D341Med (cell line): Measurements from ENCODE around the gene B4GALT1.
"Not testable (repeated sequence)": the region's sequence is repeated elsewhere in the genome, so short reads cannot be mapped to it uniquely, and the experiment has no call there.

Experiments used
- DNase-seq: peaks from one replicate; pipeline ENCODE4 v3.0.0; 2012; ENCODE audit warnings: low spot score

Gene B4GALT1

DNA sequence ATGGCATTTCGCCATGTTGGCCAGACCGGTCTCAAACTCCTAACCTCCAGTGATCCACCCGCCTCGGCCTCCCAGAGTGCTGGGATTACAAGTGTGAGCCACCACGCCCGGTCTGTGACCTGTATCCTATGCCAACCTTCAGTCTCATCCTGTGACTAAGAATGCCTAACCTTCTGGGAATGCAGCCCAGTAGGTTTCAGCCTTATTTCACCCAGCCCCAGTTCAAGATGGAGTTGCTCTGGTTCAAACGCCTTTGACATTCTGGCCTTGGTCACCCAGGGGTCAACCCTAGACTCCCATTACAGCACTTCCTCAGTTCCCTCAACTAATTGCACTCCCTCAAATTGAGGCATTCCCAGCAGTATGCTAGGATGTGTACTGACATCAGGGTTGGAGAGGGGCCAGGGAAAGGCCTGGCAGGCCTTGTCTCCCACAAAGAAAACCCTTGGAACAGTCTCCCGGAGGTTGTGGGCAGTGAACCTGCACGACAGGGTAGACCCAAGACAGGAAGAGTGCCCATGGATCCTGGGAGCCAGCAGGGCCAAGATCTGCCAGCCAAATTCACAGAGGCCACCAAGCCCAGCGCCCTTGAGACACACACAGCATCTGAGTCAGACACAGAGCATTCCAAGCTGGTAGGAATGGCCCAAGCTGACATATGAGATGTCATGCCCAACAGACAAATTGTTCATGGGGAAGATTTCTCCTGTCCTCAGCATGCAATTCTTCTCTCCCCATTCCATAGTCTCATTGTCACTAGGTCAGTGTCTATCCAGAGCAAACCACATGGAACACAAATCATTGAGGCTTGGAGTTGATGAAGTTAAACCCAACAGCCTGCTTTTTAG lies 65.8 kb downstream of the B4GALT1 start:
- DNase-seq: no peak

DNA sequence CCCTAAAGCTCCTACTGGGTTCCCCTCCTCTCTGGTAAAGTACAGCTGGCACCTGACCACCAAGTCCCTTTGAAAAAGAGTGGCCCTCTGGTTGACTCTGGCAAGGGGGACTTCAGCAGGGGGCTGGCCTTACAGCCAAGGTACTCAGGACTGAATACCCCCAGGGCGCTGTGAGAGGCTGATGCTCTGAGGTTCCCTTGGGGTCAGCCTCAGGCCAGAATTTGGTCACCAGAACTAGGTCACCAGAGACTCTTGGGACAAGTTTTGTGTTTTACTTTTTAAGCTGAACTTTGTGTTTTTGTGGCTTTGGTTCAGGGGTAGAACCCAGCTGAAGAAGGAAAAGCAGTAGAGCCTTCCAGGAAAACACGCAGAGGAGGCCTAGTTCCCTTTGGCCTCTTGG lies 67.4 kb downstream of the B4GALT1 start:
- no peak for DNase-seq

DNA sequence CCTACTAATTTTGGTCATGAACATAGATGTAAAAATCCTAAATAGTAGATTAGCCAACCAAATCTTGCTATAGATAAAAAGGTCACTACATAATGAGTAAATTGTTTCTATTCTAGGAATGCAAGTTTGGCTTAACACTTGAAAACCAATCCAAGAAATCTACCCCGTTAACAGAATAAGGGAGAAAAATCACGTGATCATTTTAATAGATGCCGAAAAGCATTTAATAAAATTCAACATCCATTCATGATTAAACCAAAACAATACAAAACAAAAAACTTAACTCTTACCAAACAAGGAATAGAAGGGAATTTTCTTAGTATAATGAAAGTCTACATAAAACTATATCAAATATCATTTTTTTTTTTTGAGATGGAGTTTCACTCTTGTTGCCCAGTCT lies 69.9 kb downstream of the B4GALT1 start:
- DNase-seq: no peak

DNA sequence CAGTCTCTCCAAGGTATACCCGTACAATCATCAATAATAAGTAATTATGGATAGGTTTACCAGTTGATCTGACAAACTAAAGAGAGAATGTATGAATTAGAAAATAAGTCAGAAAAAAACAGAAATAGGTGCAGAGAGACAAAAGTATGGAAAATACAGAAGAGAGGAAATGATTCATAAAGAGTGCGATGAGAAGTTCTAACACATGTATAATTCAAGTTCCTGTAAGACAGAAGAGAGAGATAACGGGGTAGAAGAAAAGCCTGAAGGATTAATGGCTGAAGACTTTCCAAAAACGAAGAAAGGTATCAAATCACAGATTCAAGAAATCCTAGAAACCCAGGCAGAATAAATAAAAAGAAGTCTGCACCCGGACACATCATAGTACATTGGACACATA lies 74.5 kb downstream of the B4GALT1 start:
- no peak for DNase-seq

DNA sequence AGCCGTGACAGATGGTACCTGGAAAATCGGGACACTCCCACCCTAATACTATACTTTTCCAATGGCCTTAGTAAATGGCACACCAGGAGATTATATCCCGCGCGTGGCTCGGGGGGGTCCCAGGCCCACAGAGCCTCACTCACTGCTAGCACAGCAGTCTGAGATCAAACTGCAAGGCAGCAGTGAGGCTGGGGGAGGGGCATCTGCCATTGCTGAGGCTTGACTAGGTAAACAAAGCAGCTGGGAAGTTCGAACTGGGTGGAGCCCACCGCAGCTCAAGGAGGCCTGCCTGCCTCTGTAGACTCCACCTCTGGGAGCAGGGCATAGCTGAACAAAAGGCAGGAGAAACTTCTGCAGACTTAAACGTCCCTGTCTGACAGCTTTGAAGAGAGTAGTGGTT lies 81.5 kb downstream of the B4GALT1 start:
- not testable (repeated sequence) for DNase-seq

DNA sequence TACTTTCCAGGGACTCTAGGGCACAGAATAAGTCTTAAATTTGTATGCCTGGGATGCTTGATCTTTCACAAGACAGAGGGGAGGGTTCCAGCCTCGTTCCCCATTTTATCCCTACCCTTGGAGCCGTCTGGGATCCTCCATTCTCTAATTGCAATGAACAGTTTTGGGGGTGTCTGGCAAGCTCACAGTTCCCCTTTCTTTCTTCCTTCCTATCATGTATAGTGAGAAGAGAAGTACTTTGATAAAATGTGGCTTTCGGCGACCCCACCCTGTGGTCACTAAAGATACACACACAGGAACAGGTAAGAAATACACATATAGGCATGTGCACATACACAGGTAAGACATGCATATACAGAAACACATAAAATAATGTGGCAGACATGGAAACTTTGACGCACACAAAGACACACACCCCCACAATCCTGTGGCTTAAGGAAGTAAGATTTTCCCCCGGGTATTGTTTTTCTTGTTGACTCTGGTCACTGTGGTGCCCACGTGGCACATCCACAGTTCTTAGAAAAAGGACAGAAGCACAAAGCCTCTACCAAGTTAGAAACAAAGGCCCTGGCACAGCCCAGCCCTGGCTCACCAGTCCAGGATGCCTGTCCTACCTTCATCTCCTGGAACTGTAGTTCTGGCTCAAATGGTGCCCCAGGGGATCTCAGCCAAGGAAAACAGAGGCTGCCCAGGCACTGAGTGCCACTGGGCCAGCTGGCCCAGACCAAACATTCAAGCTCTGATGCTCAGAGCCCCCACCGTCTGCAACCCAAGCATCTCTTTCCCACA lies 84.4 kb downstream of the B4GALT1 start:
- no peak for DNase-seq

DNA sequence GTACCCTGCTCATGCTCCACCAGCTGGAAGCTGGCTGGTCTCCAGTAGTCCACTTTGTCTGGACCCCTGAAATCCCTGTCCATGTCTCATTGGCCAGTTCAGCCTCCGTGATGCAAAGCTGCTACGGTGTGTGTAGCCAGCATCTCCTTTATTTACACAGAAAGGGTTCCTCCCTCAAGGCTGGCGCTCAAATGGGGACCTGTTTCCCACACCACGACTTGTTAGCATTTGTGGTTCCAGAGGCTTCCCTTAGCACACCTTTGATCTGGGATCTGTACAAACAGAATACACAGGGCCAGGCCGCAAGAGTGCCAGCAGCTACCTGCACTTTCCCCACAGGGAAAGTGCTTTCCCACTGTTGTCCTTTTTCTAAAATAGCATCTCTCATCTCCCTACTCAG lies 85.0 kb downstream of the B4GALT1 start:
- DNase-seq: no peak

DNA sequence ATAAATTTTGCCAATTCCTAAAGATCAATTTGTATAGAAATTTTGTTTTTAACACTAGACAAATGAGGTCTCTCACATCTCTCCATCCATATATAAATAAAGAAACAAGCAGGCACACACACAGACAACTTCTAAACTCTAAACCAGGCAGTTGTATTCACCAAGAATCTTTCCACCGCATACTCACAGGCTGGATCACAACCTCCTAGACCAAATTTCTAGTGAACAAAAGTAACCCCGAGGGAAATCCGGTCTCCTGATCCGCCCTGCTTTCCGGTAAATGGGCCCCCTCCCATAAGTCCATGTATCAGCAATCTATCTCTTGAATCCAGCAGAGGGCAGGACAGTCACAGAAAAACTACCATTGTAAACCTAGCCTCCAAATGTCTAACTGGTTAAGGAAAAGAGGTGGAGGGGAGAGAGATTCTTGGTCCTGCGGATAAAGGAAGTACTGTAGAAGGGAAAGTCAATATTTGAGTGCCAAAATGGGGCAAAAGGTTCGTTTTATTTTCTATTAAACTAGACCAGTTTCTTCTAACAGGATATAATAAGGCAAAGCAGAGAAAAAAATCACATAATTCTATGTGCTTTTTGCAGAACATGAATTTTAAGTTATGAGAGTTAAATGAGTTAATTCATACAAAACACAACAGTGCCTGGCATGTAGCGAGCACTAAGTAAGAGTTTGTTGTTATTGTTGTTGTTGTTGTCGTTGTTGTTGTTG lies 85.8 kb downstream of the B4GALT1 start:
- peak; percentile 74 for DNase-seq

DNA sequence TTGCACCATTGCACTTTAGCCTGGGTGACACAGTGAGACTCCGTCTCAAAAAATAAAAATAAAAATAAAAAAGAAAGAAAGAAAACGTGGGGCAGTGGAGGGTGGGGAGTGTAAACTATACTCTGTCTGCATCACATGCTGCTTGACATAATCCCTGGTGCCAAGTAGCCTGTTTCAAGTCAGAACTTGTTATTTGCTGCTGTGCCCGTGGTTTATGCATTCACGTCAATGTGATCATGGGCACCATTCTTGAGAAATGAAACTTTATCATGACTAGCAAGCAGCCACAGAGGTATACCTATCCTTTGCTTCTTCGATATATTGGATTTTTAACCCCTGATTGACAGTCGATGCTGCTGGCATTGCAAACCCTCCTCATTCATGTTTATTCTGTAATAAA lies 86.6 kb downstream of the B4GALT1 start:
- no peak for DNase-seq

DNA sequence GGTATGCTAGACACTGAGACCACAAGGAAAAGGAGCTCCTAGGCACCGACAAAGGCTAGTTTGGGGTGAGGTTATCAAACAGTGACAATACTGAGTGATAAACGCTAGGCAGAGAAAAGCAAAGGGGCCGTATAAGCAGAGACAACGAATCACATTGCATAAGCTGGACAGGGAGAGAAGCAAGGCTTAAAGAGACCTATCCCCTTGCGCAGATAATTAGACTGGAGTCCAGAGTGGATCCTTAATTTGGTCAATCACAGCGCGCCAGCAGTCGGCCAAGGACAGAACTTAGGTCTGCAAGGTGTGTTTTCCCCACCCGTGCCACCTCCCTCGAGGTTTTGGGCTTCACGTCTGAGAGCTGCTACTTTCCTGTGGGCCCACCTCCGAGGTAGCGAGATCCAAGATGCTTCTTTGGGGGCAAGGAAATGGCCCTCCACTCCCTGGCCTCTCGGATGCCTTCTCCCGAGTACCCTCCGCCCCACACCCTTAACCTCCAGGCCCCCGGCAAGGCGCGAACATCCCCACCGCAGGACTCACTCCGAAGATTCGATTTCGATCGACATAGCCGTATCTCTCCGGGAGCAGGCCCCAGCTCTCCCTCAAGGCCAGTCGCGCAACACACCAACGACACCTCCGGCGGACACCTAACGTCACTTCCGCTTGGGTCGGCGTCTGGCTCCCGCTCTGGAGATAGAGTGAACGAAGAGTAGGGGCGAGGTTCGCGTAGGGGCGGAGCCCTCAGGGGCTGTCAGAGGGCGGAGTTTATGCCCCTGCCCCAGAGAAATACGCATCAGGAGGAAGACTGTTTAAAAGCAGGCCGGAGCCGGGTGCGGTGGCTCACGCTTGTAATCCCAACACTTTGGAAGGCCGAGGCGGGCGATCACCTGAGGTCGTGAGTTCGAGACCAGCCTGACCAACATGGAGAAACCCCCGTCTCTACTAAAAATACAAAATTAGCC lies 90.8 kb downstream of the B4GALT1 start, which contains the start of gene SMU1:
TSS of gene SMU1 (minus strand) at position 629 of the 959 bp plus-strand sequence. CDS start at position 563, 66 bp downstream.
- peak; percentile 96 for DNase-seq

DNA sequence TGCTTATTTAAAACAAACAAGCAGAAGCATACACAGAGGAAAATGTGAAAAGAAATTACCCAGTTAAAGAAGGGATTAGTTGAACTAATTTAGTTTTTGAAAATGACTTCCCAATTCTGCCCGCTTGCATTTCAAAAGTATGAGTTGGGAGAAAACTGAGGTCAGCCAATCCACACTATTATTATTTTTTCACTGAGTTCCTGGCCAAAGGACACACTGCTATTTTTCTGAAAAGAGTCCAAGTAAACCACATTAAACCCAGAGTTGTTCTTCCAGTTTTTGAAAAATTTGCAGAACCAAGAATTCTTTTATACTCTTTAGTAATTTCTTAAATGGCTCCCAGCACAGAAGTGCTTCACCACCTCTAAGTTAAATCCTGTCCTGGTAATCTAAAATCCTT lies 98.1 kb downstream of the B4GALT1 start:
- no peak for DNase-seq

DNA sequence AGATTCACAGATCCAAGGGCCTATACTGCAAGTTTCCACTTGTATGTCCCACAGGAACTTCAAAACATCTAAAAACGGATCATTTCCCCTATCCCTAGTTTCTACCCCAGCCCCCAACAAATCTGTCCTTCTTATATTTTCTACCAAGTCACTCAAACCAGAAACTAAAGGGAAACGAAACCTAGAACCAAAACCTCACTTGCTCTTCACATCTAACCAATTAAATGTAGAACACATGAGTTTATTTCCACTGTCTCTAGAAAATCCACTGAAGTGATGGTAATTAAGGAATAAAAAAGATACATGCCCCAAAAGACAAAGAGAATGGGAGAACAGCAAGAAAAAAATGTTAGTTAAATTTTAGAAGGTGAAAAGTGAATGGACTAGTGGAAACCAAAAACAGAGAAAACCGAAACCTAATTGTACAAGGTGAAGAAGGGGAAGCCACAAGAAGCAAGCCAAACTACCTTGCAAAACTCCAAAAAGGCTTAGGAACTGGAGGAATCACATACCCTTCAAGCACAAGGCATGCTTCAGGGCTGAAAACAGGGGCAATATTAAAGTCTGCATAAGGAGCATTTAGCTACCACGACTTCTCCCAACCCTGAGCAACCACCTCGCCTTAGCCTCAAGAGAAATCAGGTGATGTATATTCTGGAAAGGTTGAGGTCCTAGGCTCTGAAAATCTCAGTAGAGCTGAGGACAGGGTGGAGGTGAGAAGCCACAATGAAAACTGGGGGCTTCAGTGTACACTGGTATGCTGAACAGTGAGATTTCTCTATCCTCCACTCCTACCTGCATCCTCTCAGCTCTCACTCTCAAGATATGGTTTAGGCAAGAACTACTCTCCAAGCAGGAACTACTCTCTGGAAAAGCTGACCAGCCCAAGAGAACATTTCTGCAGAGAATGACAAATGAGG lies 101.7 kb downstream of the B4GALT1 start:
- DNase-seq: no peak
